IMR-90 (cell line): ENCODE data around the gene WDR62. TPM values are rescaled to one million over a fixed set of nuclear protein-coding genes. Genes with fewer than 3 reads are reported as not detected.

Experiments
- ATAC-seq: fragments of 200-7000 bp; cut with Tn5 transposase; 2 replicates; pipeline ENCODE4 v1.9.1; 2020; ENCODE audit warnings: low read depth, mild to moderate bottlenecking, moderate library complexity
- BruUV-seq: library from RNA; stranded (reverse); fragments of 400-500 nt; replicated peaks from 2 replicates; lab custom pipeline; 2021; lab: Mats Ljungman, UMichigan
- CTCF ChIA-PET: fragments of 300-600 bp; formaldehyde crosslinking; extraction: SDS; loops from one replicate; lab custom pipeline; 2021; ENCODE audit warnings: antibody characterized with exemption; lab: Yijun Ruan, JAX
- POLR2A ChIA-PET: fragments of 300-600 bp; sonication (Branson Sonifier 250); formaldehyde crosslinking; loops from one replicate; lab custom pipeline; 2022; ENCODE audit warnings: antibody characterized with exemption; ENCODE audit not compliant: unreplicated experiment; lab: Charles Lee
- DNase-seq: peaks from one replicate; pipeline ENCODE4 v3.0.0; 2013
- H2AFZ ChIP-seq: replicated peaks from 2 replicates; pipeline ENCODE3; 2013; ENCODE audit warnings: low read length, mild to moderate bottlenecking; ENCODE audit not compliant: poor library complexity
- H2AK5ac ChIP-seq: 2 replicates; pipeline ENCODE4 v1.6.1; 2013; ENCODE audit warnings: low read depth, low read length, inconsistent platforms
- H2AK9ac ChIP-seq: replicated peaks from 2 replicates; pipeline ENCODE3; 2013; ENCODE audit warnings: mild to moderate bottlenecking, low read depth, low read length, moderate library complexity; ENCODE audit not compliant: poor library complexity
- H2BK120ac ChIP-seq: 2 replicates; pipeline ENCODE4 v1.6.1; 2013; ENCODE audit warnings: low read depth, low read length, inconsistent platforms
- H2BK15ac ChIP-seq: 3 replicates; pipeline ENCODE4 v1.6.1; 2013; ENCODE audit warnings: low read depth, low read length, inconsistent platforms
- H2BK20ac ChIP-seq: 2 replicates; pipeline ENCODE4 v1.6.1; 2013; ENCODE audit warnings: low read depth, mild to moderate bottlenecking, inconsistent platforms, low read length, moderate library complexity
- H2BK5ac ChIP-seq: 2 replicates; pipeline ENCODE4 v1.6.1; 2013; ENCODE audit warnings: mild to moderate bottlenecking, low read depth, low read length, inconsistent platforms; ENCODE audit not compliant: poor library complexity, severe bottlenecking
- H3K14ac ChIP-seq: replicated peaks from 2 replicates; pipeline ENCODE4 v1.6.1; 2013; ENCODE audit warnings: low read depth, low read length, inconsistent platforms
- H3K18ac ChIP-seq: 2 replicates; pipeline ENCODE4 v1.6.1; 2013; ENCODE audit warnings: low read depth, low read length, control low read depth
- H3K23ac ChIP-seq: 2 replicates; pipeline ENCODE4 v1.6.1; 2013; ENCODE audit warnings: low read depth, low read length, inconsistent platforms
- H3K27ac ChIP-seq: 2 replicates; pipeline ENCODE4 v1.5.1; 2013; ENCODE audit warnings: mild to moderate bottlenecking, control low read depth, low read length; ENCODE audit not compliant: insufficient read depth
- H3K27me3 ChIP-seq: 2 replicates; pipeline ENCODE4 v1.6.1; 2013; ENCODE audit warnings: low read length; ENCODE audit not compliant: control insufficient read depth, insufficient read depth
- H3K36me3 ChIP-seq: 2 replicates; pipeline ENCODE4 v1.6.1; 2013; ENCODE audit warnings: low read length, mixed read lengths; ENCODE audit not compliant: control insufficient read depth, insufficient read depth
- H3K4ac ChIP-seq: 2 replicates; pipeline ENCODE4 v1.6.1; 2013; ENCODE audit warnings: low read depth, low read length, inconsistent platforms
- H3K4me1 ChIP-seq: 2 replicates; pipeline ENCODE4 v1.6.1; 2013; ENCODE audit warnings: low read length, mixed read lengths; ENCODE audit not compliant: control insufficient read depth, insufficient read depth
- H3K4me2 ChIP-seq: 2 replicates; pipeline ENCODE4 v1.6.1; 2013; ENCODE audit warnings: low read depth, mild to moderate bottlenecking, control low read depth, low read length, moderate library complexity
- H3K4me3 ChIP-seq: 2 replicates; pipeline ENCODE4 v1.5.1; 2013; ENCODE audit warnings: low read depth, mild to moderate bottlenecking, control low read depth, low read length, moderate library complexity; ENCODE audit not compliant: insufficient read depth
- H3K56ac ChIP-seq: 2 replicates; pipeline ENCODE4 v1.6.1; 2013; ENCODE audit warnings: low read length, inconsistent platforms; ENCODE audit not compliant: insufficient read depth; ENCODE audit errors: extremely low read depth
- H3K79me1 ChIP-seq, 2 experiments: 2 replicates each; pipeline ENCODE4 v1.6.1; 2013; ENCODE audit warnings: low read length in 2 of 2, inconsistent platforms in 1 of 2, low read depth in 1 of 2
- H3K9ac ChIP-seq: 2 replicates; pipeline ENCODE4 v1.6.1; 2013; ENCODE audit warnings: low read depth, low read length, control low read depth
- H3K9me1 ChIP-seq: 2 replicates; pipeline ENCODE4 v1.6.1; 2013; ENCODE audit warnings: low read length, inconsistent platforms; ENCODE audit not compliant: insufficient read depth
- H3K9me3 ChIP-seq: 2 replicates; pipeline ENCODE4 v1.6.1; 2013; ENCODE audit warnings: low read length; ENCODE audit not compliant: control insufficient read depth, insufficient read depth
- H4K20me1 ChIP-seq: 2 replicates; pipeline ENCODE4 v1.6.1; 2013; ENCODE audit warnings: low read length, inconsistent platforms; ENCODE audit not compliant: insufficient read depth
- H4K5ac ChIP-seq: 2 replicates; pipeline ENCODE4 v1.6.1; 2013; ENCODE audit warnings: mild to moderate bottlenecking, low read depth, low read length, control low read depth
- H4K8ac ChIP-seq, 2 experiments: 2 replicates each; pipeline ENCODE4 v1.6.1; 2013; ENCODE audit warnings: low read depth in 2 of 2, low read length in 2 of 2, control low read depth in 1 of 2, inconsistent platforms in 1 of 2
- H4K91ac ChIP-seq: 2 replicates; pipeline ENCODE4 v1.6.1; 2013; ENCODE audit warnings: low read depth, low read length, inconsistent platforms; ENCODE audit not compliant: insufficient read depth
- BHLHE40 ChIP-seq: fragments of 150-350 bp; IDR thresholded peaks from 2 replicates; pipeline ENCODE4 v1.6.1; 2016; ENCODE audit warnings: mild to moderate bottlenecking, low read depth, low read length
- CEBPB ChIP-seq: IDR thresholded peaks from 2 replicates; pipeline ENCODE4 v1.6.1; 2012; ENCODE audit warnings: low read depth, low read length, improper control_type of control experiment
- CHD1 ChIP-seq: IDR thresholded peaks from 2 replicates; pipeline ENCODE4 v1.6.1; 2012; ENCODE audit warnings: low read depth, low read length, improper control_type of control experiment
- CTCF ChIP-seq: conservative IDR thresholded peaks from 2 replicates; pipeline ENCODE4 v1.5.1; 2012; ENCODE audit warnings: mild to moderate bottlenecking, low read depth, low read length, improper control_type of control experiment
- FOS ChIP-seq: fragments of 150-350 bp; IDR thresholded peaks from 2 replicates; pipeline ENCODE4 v1.6.1; 2016; ENCODE audit warnings: low read depth, low read length
- MAFK ChIP-seq: IDR thresholded peaks from 2 replicates; pipeline ENCODE4 v1.6.1; 2012; ENCODE audit warnings: low read depth, low read length, improper control_type of control experiment
- MAZ ChIP-seq: IDR thresholded peaks from 2 replicates; pipeline ENCODE4 v1.6.1; 2012; ENCODE audit warnings: low read depth, mild to moderate bottlenecking, low read length, improper control_type of control experiment, moderate library complexity, borderline replicate concordance
- MXI1 ChIP-seq: IDR thresholded peaks from 2 replicates; pipeline ENCODE4 v1.6.1; 2012; ENCODE audit warnings: low read depth, mild to moderate bottlenecking, low read length, moderate library complexity, borderline replicate concordance
- NFE2L2 ChIP-seq: fragments of 150-350 bp; IDR thresholded peaks from 2 replicates; pipeline ENCODE4 v1.6.1; 2016; ENCODE audit warnings: low read depth, mild to moderate bottlenecking, low read length
- POLR2A ChIP-seq: IDR thresholded peaks from 2 replicates; pipeline ENCODE4 v1.6.1; 2012; ENCODE audit warnings: mild to moderate bottlenecking, low read depth, low read length
- RAD21 ChIP-seq: IDR thresholded peaks from 2 replicates; pipeline ENCODE4 v1.6.1; 2012; ENCODE audit warnings: low read length, improper control_type of control experiment
- RCOR1 ChIP-seq: IDR thresholded peaks from 2 replicates; pipeline ENCODE4 v1.6.1; 2012; ENCODE audit warnings: mild to moderate bottlenecking, low read length, improper control_type of control experiment; ENCODE audit not compliant: insufficient replicate concordance
- RFX5 ChIP-seq: IDR thresholded peaks from 2 replicates; pipeline ENCODE4 v1.8.0; 2012; ENCODE audit warnings: low read depth, mild to moderate bottlenecking, low read length, moderate library complexity
- SMC3 ChIP-seq: fragments of 150-350 bp; IDR thresholded peaks from 2 replicates; pipeline ENCODE4 v1.6.1; 2016; ENCODE audit warnings: low read depth, mild to moderate bottlenecking, antibody characterized with exemption, low read length, moderate library complexity
- USF2 ChIP-seq: fragments of 150-350 bp; IDR thresholded peaks from 2 replicates; pipeline ENCODE4 v1.6.1; 2017; ENCODE audit warnings: mild to moderate bottlenecking, antibody characterized with exemption, low read length, low read depth
- WGBS, 2 experiments: methylation state at CpG; one replicate each; pipeline versions ENCODE4 v1.1.5 to v1.1.7; 2013; ENCODE audit warnings: missing lambda C conversion rate in 2 of 2; ENCODE audit not compliant: insufficient read length in 1 of 2; ENCODE audit errors: extremely low coverage in 2 of 2; 5-methylcytosine and 5-hydroxymethylcytosine counted together
- dilution Hi-C: fragments of 300-500 bp; cut with HindIII; formaldehyde crosslinking; loops from one replicate; pipeline ENCODE4 v1.14.3; 2018; ENCODE audit warnings: low sequenced_read_pairs; ENCODE audit not compliant: unreplicated experiment
- in situ Hi-C: fragments of 300-500 bp; cut with MboI; formaldehyde crosslinking; loops from 3 replicates; pipeline ENCODE4 v1.14.3; 2019; ENCODE audit warnings: low sequenced_read_pairs, inconsistent platforms, mixed read lengths
- intact Hi-C: fragments of 100-400 bp; cut with micrococcal nuclease; formaldehyde crosslinking; loops from 2 replicates; pipeline ENCODE4 v1.10.0; 2022
- polyA plus RNA-seq, 3 experiments: library from polyadenylated mRNA; depleted of rRNA; stranded (reverse); fragments of >200 nt; gene quantifications; 2 replicates each; pipeline ENCODE4 v1.2.3, GENCODE V29; 2012; ENCODE audit warnings: low replicate concordance in 1 of 3
- total RNA-seq: library from RNA; depleted of rRNA; stranded (reverse); fragments of >200 nt; gene quantifications from 2 replicates; pipeline ENCODE4 v1.2.3, GENCODE V29; 2012
- TF ChIP-seq, protein P1 (sequence below): fragments of 150-350 bp; IDR thresholded peaks from 2 replicates; pipeline ENCODE4 v1.6.1; 2016; ENCODE audit warnings: low read depth, mild to moderate bottlenecking, low read length, moderate library complexity, borderline replicate concordance

The WDR62 gene
- total and polyA plus RNA-seq, 2 of the 4 experiments (the other 2 are of a cell fraction): 4.5 to 7.0 TPM

DNA sequence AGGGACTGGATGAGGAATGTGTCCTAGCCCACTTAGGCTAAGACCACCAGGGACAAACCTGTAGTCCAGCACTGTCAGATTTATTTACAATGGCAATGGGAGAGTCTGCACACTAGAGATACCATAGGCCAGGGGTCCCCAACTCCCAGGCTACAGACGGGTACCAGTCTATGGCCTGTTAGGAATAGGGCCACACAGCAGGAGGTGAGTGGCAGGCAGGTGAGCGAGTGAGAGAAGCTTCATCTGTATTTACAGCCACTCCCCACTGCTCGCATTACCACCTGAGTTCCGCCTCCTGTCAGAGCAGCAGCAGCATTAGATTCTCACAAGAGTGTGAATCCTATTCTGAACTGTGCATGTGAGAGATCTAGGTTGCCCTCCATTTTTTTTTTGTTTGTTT, 3.1 kb upstream of the WDR62 start:
- H4K5ac ChIP-seq: no peak overlapping the region
- no TSS peak for BruUV-seq
- peaks cover 4% of the 10 kb centered on the region; the same call in 1 of the 2 replicates for H3K9me1 ChIP-seq
- no peak overlapping the region for H3K4ac ChIP-seq
- H2BK120ac ChIP-seq: no peak overlapping the region
- intact Hi-C loops (loop anchor here (5.0 kb wide), 1 partner anchor 114 kb away; the partner anchor contains the start of gene LRFN3), dilution Hi-C loops (no loop called here), in situ Hi-C loops (no loop called here)
- no peak for TF ChIP-seq MAFK
- no peak for TF ChIP-seq NFE2L2
- no peak for TF ChIP-seq MAZ
- no peak for TF ChIP-seq USF2
- no peak for TF ChIP-seq CHD1
- TF ChIP-seq SMC3: no peak
- TF ChIP-seq POLR2A: no peak
- no peak for TF ChIP-seq FOS
- TF ChIP-seq, protein P1, sequence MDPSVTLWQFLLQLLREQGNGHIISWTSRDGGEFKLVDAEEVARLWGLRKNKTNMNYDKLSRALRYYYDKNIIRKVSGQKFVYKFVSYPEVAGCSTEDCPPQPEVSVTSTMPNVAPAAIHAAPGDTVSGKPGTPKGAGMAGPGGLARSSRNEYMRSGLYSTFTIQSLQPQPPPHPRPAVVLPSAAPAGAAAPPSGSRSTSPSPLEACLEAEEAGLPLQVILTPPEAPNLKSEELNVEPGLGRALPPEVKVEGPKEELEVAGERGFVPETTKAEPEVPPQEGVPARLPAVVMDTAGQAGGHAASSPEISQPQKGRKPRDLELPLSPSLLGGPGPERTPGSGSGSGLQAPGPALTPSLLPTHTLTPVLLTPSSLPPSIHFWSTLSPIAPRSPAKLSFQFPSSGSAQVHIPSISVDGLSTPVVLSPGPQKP: no peak
- no peak for TF ChIP-seq RAD21
- TF ChIP-seq RFX5: no peak
- no peak for TF ChIP-seq CEBPB
- TF ChIP-seq BHLHE40: no peak
- TF ChIP-seq RCOR1: no peak
- no peak for TF ChIP-seq CTCF
- no peak for TF ChIP-seq MXI1
- H4K8ac ChIP-seq: no peak overlapping the region
- POLR2A ChIA-PET: no interaction called here
- no peak overlapping the region; the same call in 1 of the 2 replicates for H2BK20ac ChIP-seq
- no peak overlapping the region for H3K27ac ChIP-seq
- H3K79me1 ChIP-seq: peaks cover 34% of the 10 kb centered on the region in 2 experiments
- H3K4me1 ChIP-seq: no peaks in the 10 kb centered on the region; the same call in 1 of the 2 replicates
- H2BK15ac ChIP-seq: no peak overlapping the region
- no peak overlapping the region for H2AK5ac ChIP-seq
- H2BK5ac ChIP-seq: no peak overlapping the region
- H3K23ac ChIP-seq: no peak overlapping the region
- DNase-seq (no peak), ATAC-seq (no peak)
- no peak overlapping the region for H3K4me2 ChIP-seq
- no peak overlapping the region for H3K18ac ChIP-seq
- H4K20me1 ChIP-seq: peaks cover 3% of the 10 kb centered on the region
- H2AK9ac ChIP-seq: no peak overlapping the region
- H3K9ac ChIP-seq: no peak overlapping the region
- no peak overlapping the region for H3K56ac ChIP-seq
- no peaks in the 10 kb centered on the region for H3K27me3 ChIP-seq
- CTCF ChIA-PET: no interaction called here
- no peak overlapping the region for H2AFZ ChIP-seq
- no peak overlapping the region for H3K4me3 ChIP-seq
- H3K14ac ChIP-seq: no peak overlapping the region
- no peaks in the 10 kb centered on the region for H3K36me3 ChIP-seq
- no peak overlapping the region for H4K91ac ChIP-seq
- H3K9me3 ChIP-seq: no peaks in the 10 kb centered on the region
- WGBS, 2 experiments: 67% methylated on average over 1 of the region's 4 CpGs; no CpG with 5 or more reads in 1 of the 2 experiments
